ENCODE data around the gene CALN1.
"Not testable (repeated sequence)": the region's sequence is repeated elsewhere in the genome, so short reads cannot be mapped to it uniquely, and the experiment has no call there.

The CALN1 gene

DNA sequence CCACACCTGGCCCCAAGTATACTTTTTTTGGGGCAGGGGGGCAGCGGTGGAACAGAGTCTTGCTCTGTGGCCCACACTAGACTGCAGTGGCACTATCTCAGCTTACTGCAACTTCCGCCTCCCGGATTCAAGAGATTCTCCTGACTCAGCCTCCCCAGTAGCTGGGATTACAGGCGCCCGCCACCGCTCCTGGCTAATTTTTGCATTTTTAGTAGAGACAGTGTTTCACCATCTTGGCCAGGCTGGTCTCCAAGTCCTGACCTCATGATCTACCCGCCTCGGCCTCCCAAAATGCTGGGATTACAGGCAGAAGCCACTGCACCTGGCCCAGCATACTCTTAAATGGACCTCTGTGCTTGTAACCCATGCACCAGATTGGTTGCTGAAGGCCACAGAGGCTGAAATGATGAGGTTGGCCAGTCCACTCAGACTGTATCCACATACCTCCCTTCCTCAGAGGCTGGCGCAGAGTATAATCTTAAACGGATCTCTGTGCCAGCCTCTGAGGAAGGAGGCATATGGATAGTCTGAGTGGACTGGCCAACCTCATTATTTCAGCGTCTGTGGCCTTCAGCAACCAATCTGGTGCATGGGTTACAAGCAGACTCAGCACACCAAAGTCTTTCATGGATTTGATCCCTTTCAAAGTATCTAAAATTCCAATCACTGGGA, 3.0 kb downstream of the CALN1 start:
- DNase-seq (ENCODE audit: low spot score) = no peak

DNA sequence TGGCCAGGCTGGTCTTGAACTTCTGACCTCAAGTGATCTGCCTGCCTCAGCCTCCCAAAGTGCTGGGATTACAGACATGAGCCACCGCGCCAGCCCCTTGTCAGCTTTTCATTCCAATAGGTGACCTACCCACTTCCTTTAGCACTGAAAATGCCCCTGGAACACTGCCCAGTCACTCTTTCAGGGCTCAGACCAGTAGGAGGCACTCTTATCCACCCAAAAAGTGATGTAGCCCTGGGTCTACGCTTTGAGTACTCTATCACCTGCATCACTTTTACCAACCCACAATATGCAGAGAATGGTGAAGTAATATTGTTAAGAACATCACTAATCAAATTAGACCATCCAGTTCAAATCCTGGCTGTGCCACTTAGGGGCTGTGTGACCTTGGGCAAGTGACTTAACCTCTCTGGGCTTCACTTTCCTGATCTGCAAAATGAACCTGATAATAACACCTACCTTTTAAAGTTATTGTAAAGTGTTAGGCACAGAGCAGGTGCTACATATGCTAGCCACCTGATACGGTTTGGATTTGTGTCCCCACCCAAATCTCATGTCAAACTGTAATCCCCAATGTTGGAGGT, 5.2 kb downstream of the CALN1 start:
- DNase-seq (ENCODE audit: low spot score) = no peak

DNA sequence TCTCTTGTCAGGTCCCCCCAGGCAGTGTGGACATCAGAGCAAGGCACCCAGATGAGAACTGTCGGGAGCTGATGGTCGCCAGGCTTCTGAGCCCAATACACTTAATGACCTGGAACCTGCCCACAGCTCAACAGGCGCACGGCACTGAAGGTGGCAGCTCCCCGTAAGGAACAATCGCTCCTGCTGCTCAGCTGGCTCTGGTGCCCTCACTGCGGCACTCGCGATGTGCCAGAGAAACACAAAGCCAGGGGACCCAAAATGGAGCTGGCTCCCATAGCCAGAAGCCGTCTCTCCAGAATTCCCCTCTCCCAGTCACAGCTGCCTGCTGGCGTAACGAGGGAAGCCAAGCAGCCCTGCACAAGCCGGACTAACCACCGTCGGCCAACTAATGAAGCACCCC, 6.3 kb downstream of the CALN1 start:
- peak; percentile 27 for DNase-seq (ENCODE audit: low spot score)

DNA sequence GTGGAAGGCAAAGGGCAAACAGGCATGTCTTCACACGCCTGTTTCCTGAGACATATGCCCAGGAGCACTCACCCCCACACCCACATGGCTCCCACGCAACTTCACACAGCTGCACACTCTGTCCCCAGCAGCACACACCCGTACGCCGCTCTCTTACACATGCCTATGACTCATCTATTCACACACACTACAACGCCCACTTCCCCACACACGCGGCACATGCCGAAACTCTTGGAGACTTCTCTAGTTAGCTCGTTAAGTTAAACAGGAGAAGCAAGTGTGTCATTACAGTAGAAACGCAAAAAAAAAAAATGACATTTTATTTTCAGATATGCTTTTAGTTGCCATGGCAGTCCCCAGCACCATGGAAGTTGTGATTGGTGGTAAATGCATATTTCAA, 6.7 kb downstream of the CALN1 start:
- peak; percentile 87 for DNase-seq (ENCODE audit: low spot score)

DNA sequence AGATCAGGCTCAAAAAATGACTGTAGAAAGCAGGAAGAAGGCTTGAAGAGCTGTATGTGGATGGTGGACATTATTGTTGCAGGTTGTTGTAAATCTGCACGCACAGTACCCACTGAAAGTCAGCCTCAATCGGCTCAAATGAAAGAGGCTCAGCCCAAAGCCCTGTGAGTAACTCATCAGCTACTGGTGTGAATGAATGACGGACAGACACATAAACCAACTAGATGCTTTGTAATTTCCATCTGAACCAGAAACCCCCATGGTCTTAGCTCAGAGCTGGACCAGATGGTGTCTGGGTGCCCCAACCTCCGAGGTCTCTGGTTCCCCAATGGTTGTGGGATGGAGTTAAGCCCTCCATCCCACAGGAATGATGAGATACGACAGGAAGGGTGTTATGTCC, 7.4 kb downstream of the CALN1 start:
- DNase-seq (ENCODE audit: low spot score) = no peak

DNA sequence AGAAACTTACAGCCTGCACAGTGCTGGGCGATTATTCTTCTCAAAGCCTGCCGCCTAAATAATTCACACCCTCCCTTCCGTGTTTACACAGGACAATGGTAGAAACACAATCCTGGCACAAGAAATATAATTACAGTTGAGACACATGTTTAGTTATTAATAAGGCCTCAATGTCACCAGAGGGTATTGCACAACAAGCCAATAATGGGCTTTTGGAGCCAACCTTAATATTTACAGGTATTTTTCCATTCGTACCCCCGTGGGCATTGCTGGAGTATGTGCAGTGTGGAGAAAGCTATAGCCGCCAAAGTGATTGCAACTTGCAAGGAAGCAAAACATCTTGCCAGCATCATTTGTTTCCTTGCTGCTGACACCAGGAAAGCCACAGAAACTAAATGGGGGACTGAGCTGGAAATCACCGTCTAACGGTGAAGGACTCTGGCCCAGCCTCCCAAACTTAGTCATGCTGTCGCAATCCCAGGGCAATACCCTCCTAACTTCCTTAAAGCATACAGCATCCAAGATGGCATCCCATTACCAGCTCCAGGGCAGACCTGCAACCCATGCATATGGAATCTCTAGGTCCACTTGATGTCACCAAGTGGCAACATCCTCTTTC, 8.6 kb downstream of the CALN1 start:
- DNase-seq (ENCODE audit: low spot score) = no peak

DNA sequence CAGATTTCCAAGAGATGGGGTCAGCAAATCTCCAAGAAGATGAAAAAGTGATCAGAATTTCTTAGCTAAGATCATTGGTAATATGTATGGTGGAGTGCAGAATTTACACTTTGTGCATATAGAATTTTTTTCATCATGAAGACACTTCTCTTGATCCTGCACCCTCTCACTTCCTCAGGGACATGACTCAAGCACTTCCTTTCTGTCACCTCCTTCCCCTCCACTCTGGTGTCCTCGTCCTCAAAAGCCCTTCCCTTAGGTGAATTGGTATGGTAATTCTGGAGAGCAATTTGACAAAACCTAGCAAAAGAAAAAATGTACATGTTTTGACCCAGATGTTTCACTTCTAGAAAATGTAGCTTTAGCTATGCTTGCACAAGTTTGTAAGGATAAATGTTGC, 18.1 kb downstream of the CALN1 start:
- no peak for DNase-seq (ENCODE audit: low spot score)

DNA sequence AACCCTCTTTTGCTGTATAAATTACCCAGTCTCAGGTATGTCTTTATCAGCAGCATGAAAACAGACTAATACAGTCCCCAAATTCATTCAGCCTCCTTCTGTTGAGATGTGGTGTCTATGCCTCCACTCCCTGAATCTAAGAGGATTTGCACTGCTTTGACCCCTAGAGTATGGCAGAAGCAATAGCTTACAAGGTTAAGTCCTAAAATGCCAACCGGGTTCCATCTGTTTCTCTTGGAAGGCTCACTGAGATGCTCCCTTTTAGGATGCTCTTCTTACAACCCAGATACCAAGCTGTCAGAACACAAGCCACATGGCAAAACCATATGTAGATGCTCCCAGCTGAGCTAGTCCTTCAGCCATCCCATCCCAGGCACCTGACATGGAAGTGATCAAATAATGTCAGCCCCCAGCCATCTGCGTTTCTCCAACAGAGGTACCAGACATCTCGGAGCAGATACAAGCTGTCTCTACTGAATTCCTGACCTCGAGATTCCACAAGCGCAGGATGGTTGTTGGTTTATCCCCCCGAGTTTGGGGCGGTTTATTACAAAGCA, 20.2 kb downstream of the CALN1 start:
- no peak for DNase-seq (ENCODE audit: low spot score)

DNA sequence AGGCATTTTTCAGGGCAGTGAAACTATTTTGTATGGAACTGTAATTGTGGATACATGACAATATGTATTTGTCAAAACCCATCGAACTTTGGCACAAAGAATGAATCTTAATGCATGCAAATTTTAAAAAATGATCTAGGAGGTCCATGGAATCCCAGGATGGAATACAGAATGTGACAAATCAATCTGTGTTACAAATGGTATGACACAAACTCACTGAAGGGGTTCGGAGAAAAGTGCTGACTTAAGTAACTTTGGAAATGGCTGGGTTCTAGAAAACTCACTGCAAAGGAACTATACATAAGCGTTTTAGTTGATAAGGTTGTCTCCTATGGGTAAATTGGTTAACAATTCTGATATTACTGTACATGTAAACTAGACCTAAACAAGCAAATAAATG, 26.0 kb downstream of the CALN1 start:
- DNase-seq (ENCODE audit: low spot score) = no peak

DNA sequence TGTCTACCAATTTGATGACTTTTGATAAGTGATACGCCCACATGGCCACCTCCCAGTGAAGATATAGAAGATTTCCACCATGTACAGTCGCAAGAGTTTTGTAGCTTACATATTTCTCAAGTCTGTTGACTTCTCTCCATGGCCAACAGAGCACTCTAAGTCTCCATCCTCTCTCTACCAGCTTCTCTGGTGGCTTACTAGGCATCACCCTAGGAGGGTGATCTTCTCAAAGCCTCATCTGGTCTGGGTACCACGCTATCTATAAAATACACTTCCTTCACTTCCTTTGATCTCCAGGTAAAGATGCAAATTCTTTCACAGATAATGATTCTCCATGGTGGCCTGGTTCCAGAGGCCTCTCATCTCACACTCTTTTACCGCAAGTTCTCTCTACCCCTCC, 49.9 kb downstream of the CALN1 start:
- no peak for DNase-seq (ENCODE audit: low spot score)

DNA sequence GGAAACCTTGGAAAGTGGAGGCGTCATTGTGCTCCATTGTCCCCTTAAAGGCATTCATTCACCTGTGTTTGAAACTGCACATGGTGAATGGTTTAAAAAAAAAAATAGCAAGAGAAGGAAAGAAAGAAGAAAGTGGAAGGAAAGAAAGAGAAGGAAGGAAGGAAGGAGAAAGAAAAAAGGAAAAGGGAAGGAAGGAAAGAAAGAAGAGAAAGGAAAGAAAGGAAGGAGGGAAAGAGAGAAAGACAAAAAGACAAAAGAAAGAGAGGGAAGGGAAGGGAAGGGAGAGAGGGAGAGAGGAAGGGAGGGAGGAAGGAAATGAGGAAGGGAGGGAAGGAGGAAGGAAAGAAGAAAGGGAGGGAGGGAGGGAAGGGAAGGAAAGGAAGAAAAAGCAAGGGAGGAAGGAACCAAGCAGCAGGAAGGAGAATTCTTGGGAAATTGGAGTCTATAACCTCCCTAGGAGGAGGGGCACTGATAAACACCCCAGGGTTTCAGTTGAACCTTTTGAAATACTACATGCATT, 66.9 kb downstream of the CALN1 start:
- DNase-seq (ENCODE audit: low spot score) = no peak

DNA sequence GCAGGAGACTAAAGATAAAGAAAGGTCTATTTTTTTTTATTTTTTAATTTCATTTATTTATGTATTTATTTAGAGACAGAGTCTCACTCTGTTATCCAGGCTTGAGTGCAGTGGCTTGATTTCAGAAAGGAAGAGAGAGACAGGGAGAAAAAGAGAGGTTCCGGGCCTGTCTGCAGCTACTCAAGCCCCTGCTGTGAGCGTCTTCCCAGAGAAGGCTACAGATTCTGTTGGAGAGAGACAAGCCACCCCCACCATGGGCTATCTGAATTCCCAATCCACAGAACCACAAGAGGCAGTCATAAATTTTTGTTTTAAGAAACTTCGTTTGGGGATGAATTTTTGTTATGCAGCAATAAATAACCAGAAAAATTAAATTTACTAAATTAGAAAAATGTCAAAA, 68.1 kb downstream of the CALN1 start:
- no peak for DNase-seq (ENCODE audit: low spot score)

DNA sequence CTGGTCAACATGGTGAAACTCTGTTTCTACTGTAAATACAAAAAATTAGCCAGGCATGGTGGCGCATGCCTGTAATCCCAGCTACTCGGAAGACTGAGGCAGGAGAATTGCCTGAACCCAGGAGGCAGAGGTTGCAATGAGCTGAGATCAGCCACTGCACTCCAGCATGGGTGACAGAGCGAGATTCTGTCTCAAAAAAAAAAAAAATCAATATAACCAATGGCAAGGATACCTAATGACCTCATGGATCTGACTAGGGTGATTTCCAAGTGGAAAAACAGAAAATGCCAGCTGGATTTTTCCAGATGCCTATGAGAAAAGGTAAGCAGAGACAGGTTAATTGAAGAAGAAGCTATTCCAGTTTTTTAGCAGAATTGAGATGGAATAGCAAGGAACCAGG, 68.8 kb downstream of the CALN1 start:
- not testable (repeated sequence) for DNase-seq (ENCODE audit: low spot score)

DNA sequence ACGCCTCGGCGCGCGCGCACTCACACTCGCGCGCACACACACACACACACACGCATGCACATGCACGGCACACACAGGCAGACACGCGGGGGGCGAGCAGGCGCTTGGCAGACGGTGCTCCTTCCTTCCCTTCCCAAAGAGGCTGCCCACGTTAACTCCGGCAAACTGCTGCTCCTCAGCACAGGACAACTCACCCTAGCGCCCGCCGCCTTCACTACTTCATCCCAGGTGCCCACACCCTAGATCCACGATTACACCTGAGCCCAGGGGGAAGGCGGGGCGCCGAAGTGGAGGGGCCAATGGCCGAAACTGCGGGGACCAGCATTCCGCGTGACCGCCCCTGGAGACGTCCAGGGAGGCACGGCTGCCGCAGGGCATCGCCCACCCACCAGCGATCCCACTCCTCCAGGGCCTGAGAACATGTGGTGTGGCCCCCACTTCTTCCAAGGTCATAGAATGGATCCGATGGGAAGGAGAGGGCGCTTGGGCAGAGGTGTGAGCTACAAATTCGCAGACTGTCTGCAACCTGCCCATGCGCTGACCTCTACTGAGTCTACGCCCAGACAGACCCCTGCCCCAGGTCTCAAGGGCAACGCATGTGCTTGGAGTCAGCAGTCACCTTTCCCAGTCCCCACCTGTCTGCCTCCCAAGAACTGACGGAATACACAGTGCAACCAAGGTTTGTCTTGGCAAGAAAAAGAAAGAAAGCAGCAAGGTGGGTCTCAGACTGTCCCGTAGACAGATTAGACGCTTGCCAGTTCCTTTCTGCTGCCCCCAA, 74.6 kb downstream of the CALN1 start:
- no peak for DNase-seq (ENCODE audit: low spot score)

DNA sequence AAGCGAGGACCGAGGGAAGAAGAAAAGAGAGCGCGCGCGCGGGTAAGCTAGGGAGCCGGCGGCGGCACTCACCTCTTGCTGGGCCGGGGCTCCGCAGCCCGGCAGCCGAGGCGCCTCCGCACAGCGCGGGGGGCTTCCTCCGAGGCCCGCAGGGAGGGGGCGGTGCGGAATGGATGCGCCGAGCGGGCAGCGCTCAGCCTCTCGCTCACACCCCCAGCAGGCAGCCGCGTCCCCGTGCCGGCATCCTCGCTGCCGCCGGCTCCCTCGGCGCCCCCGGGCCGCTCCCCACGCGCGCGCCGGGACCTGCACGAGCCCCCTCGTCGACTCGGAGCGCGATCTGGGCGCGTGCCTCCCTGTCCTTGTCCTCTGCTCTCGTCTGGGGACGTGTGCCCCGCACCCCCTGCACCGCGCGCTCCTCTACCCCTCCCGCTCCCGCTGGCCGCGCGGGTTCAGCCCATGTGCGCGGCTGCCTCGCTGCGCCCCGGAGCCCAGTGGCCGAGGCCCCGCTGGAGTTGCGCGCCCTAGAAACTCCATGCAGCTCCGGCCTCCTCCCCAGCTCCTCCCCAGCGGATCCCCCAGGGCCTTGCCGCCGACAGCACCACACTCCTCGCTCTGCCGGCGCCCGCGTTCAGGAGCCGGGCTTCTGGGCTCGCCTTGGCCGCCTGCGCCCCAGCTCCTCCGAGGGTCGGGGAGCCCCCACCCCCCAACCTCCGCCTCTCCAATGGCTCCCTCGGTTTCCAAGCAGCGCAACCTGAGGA, 75.3 kb downstream of the CALN1 start:
- no peak for DNase-seq (ENCODE audit: low spot score)

DNA sequence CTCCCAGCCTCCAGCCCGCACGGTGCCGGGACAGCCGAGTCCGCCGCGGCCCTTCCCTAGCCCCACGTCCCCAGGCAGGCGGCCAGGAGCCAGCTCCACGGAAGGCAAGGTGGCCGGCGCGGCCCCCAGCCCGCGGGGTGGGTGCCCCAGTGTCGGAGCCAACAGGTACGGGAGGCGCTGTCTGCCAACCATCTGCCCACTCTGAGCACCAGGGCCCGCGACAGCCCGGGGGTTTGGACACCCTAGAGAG, 75.8 kb downstream of the CALN1 start:
- no peak for DNase-seq (ENCODE audit: low spot score)

DNA sequence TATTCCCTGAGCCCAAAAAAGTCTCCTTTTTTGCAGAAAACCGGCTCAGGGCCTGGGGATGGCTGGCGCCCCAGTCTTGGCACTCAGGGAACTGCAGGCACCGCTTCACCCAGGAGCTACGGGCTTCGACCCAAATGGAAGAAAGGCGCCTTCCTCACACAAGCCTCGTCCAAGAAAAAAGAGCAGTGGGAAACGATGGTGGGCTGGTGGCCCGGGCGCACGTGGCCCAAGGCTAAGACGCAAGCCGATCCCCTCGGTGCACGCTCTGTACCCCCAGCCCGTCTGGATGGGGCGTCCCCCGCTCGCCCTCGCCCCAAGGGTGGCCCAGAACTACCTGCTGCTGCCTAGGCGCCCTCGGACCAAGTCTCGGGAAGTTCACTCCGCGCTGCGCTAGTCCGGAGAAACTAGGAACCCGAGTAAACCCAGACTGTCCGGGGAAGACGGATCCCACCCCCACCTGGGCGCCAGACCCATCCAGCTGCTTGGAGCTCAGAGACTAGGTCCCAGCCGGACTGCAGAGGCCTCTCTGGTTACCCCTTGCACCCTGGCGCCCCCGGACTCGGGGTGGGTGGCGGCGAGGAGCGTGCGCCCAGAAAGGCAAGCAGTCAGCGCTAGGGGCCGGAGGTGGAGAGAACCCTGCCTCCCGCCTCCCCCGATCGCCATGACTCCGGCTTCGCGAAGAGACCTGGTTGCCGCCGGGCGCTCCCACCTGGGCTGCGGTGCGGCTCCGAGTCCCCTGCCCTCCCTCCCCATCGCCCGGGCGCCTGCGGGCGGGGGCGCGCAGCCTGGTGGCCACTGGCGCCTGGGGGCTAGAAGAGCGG, 76.4 kb downstream of the CALN1 start:
- no peak for DNase-seq (ENCODE audit: low spot score)

DNA sequence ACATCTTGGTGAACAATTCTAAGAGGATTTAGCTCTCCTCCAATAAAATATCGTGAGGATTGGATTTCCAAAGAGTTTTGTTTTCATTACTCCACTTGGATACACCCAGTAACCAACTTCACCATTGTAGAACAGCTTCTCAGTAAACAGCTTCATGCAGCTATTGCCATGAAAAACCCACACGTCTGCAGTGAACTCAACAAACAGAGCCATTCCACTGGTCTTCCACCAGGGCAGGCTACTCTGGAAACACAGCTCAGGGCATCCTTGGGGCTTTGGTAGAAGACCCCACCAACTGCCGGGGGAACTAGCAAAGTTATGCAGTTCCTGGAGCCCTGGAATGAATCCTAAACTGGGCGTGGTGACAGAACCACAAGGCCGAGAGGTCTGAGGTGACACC, 77.4 kb downstream of the CALN1 start:
- no peak for DNase-seq (ENCODE audit: low spot score)

DNA sequence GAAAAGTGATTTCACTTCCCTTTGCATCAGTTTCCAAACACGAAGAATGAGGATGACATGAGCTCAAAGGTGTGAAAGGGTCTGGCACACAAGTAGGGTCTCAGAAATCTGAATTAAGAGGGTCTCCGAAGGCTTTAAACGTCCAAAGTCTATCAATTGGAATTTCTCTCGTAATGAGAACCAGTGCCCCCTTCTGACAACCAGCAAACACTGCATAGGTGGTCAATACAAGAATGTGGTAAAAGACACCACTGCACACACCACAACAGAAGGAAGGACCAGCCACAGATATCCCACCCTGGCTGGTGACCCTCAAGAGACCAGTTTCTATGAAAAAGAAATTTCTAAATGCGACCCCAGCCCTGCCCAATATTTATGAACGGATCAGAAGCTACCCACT, 78.1 kb downstream of the CALN1 start:
- DNase-seq (ENCODE audit: low spot score) = no peak

DNA sequence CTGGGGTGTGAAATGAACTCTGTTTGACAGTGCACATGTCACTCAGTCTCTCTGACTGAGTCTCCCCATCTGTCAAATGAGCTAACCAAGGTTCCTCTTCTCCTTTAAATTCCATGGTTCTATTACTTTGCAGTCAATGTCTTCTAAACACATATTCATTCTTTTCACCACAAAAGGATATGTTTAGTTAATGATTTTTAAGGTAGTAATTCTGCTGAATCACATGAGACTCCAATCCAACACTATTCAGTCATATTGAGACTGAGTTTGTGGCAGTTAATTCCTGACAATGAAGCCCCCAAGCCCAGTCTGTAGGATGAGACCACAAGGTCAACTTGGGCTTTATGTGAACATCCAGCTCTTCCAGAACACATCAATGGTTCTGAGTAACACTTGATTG, 85.3 kb downstream of the CALN1 start:
- DNase-seq (ENCODE audit: low spot score) = no peak

DNA sequence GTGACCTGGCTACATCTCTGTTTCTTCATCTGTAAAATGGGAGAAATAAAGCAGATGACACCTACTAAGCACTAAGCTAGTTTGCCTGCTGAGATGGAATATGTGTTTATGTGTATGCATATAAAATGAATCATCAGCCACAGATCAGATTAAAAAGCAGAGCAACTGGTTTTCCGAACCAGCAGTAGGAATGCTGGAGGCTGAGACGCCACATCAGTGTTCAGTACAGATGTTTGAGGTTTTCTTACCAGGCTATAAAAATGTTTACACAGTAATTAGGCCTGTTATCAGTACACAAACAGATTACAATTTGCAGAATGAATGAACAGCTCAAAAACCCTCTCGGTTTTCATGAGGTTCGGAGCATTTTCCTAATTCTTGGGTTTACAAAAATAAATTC, 85.8 kb downstream of the CALN1 start:
- DNase-seq (ENCODE audit: low spot score) = peak; percentile 60
